NCI-H1436 treated with DMSO at 0.1 percent for 48 hours (cell line): ENCODE results near the gene ADAMTSL3.

Source experiments
- DNase-seq: peaks from one replicate; lab custom pipeline; 2025; lab: John Stamatoyannopoulos, UW

ADAMTSL3 gene

GRCh38 chr15:83830381-83830780 is 176.5 kb downstream of the ADAMTSL3 start:
- DNase-seq = no peak

- DNase-seq = no peak
These were observed 179.6 kb downstream of the ADAMTSL3 start for GRCh38 chr15:83833569-83833968.

- no peak for DNase-seq
These were observed 181.6 kb downstream of the ADAMTSL3 start for GRCh38 chr15:83835479-83835878.

- no peak for DNase-seq
These were observed 184.1 kb downstream of the ADAMTSL3 start for GRCh38 chr15:83837945-83838571.

- no peak for DNase-seq
These were observed 184.8 kb downstream of the ADAMTSL3 start for GRCh38 chr15:83838763-83839162.

GRCh38 chr15:83842281-83842680 is 188.4 kb downstream of the ADAMTSL3 start:
- DNase-seq = no peak

GRCh38 chr15:83843471-83843871 is 189.5 kb downstream of the ADAMTSL3 start:
- DNase-seq = no peak

GRCh38 chr15:83844742-83845141 is 190.8 kb downstream of the ADAMTSL3 start:
- DNase-seq = no peak

- no peak for DNase-seq
These were observed 191.3 kb downstream of the ADAMTSL3 start for GRCh38 chr15:83845230-83845629.

GRCh38 chr15:83846847-83847246 is 192.9 kb downstream of the ADAMTSL3 start:
- no peak for DNase-seq

- no peak for DNase-seq
These were observed 194.6 kb downstream of the ADAMTSL3 start for GRCh38 chr15:83848315-83849050.

GRCh38 chr15:83850015-83850414 is 196.1 kb downstream of the ADAMTSL3 start:
- DNase-seq = no peak

- DNase-seq = no peak
These were observed 196.8 kb downstream of the ADAMTSL3 start for GRCh38 chr15:83850501-83851245.

GRCh38 chr15:83853232-83853631 is 199.3 kb downstream of the ADAMTSL3 start:
- no peak for DNase-seq

GRCh38 chr15:83854321-83854720 is 200.4 kb downstream of the ADAMTSL3 start:
- no peak for DNase-seq

- no peak for DNase-seq
These were observed 201.2 kb downstream of the ADAMTSL3 start for GRCh38 chr15:83854950-83855707.

- no peak for DNase-seq
These were observed 202.0 kb downstream of the ADAMTSL3 start for GRCh38 chr15:83855956-83856355.

- no peak for DNase-seq
These were observed 205.0 kb downstream of the ADAMTSL3 start for GRCh38 chr15:83858820-83859505.

GRCh38 chr15:83866692-83867091 is 212.8 kb downstream of the ADAMTSL3 start:
- no peak for DNase-seq

- no peak for DNase-seq
These were observed 215.4 kb downstream of the ADAMTSL3 start for GRCh38 chr15:83869341-83869740.

- DNase-seq = no peak
These were observed 218.1 kb downstream of the ADAMTSL3 start for GRCh38 chr15:83871808-83872559.
